HG03439 (cell line): ENCODE data around the gene PADI6.
"Not testable (repeated sequence)": the region's sequence is repeated elsewhere in the genome, so short reads cannot be mapped to it uniquely, and the experiment has no call there.

Source experiments
- ATAC-seq: cut with Tn5 transposase; IDR thresholded peaks from one replicate; pipeline ENCODE4 v1.9.1; 2021; ENCODE audit warnings: mild to moderate bottlenecking, moderate library complexity; ENCODE audit not compliant: unreplicated experiment

Gene PADI6

GRCh38 chr1:17371896-17372295 lies at the start of gene PADI6:
PADI6 (plus strand) TSS chr1:17372196; CDS start chr1:17372246, 50 bp downstream.
- no peak for ATAC-seq

DNA sequence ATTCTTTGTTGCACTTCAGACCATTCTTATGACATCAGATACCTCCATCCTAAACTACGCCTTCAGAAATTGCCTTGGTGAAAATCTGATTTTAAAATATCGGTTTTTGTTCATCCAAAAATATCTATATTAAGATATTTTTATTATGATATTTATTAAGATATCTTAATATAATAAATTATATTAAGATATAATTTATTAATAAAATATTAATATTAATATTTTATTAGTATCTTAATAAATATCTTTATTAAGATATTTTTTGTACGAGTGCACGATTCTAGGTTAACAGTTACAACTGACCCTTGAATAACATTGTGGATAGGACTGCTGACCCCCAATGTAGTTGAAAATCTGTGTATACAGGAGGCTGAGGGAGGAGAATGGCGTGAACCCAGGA lies 43.1 kb upstream of the PADI6 start:
- ATAC-seq = no peak

- no peak for ATAC-seq
Observed at GRCh38 chr1:17329610-17330009, 42.4 kb upstream of the PADI6 start.

DNA sequence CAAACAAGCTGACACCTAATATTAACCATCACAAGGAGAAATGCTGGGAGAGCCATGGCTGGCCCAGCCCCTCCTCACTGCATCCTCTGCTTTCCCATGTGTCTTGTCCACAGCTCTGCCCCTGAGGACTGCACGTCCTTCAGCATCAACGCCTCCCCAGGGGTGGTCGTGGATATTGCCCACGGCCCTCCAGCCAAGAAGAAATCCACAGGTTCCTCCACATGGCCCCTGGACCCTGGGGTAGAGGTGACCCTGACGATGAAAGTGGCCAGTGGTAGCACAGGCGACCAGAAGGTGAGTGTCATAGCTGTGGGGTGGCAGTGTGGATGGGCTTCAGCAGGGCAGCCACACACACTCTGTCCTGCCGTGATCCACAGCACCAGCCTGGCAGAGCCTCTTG lies 41.1 kb upstream of the PADI6 start:
- no peak for ATAC-seq

DNA sequence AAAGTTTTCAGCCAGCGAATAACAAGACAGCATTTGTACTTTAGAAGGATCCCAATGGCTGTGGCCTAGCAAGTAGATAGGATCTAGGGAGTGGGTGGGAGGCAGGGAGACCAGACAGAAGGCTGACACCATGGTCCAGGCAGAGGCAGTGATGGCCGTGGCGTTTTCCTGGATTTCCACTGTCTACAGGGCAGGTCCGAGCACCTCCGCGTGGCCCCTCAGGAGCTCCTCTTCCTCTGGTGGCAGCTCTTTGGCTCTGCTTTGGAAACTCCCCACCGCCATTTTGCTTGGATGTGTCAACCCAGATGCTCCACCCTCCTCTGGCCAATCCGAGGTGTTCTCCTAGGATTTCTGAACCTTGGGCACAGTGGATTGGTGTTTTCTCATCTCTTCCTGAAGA lies 38.9 kb upstream of the PADI6 start:
- no peak for ATAC-seq

- ATAC-seq = no peak
Observed at GRCh38 chr1:17335821-17336710, 35.9 kb upstream of the PADI6 start.

DNA sequence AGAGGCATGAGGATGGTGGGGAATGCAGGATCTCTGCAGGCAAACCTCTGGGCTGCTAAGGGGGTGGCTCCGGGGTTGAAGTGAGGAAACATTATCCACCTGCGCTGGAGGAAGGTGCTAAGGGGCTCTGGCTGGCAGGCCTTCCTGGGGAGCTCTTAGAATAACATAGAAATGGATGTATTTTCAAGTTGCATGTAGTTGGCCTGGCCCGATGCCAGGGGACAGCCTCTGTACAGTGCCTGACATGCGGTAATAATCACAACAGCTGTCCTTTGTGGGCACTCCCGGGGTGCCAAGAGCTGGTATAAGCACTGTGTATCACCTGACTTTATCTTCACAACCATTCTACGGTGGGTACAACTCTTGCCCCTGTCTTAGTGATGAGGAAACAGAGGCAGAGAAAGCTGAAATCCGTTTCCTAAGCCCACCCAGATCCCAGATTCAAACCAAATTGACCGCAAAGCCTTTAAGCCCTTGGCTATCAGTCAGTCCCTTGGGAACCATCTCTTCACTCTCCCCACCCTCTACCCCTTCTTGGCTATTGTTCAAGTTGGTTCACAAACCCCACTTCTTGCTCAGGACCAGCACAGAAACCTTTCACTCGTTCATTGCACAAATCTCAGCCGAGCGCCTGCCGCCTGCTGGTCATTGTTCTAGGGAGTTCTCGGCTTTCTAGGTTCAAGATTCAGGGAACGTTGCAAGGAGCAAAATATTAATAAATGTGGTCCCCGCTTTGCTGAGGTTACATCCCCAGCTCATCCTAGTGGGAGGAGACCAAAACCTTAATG lies 33.1 kb upstream of the PADI6 start:
- no peak for ATAC-seq

DNA sequence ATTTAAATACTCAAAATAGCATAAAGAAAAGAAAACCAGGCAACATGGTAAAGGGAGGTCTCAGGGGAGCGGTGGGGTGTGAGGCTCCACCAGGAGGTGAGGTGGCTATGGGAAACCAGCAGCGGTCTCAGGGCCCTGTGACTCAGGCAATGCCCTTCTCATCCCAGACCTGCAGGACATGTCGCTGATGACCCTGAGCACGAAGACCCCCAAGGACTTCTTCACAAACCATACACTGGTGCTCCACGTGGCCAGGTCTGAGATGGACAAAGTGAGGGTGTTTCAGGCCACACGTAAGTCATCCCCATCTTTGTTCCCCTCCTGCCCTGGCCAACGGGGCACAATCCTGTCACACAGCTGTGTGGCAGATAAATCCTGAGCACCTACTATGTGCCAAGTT lies 32.5 kb upstream of the PADI6 start:
- no peak for ATAC-seq

- no peak for ATAC-seq
Observed at GRCh38 chr1:17340358-17340757, 31.6 kb upstream of the PADI6 start.

DNA sequence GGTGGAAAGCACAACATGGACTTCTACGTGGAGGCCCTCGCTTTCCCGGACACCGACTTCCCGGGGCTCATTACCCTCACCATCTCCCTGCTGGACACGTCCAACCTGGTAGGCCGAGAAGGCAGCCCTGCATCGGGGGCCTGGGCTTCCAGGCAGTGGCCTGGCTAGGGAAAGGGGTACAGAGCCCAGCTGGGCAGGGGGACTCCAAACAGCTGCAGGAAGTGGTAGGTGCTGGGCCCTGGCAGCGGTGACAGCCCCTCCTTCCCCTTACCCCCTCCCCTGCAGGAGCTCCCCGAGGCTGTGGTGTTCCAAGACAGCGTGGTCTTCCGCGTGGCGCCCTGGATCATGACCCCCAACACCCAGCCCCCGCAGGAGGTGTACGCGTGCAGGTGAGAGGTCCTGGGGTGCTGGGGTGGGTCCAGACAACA lies 30.0 kb upstream of the PADI6 start:
- no peak for ATAC-seq

DNA sequence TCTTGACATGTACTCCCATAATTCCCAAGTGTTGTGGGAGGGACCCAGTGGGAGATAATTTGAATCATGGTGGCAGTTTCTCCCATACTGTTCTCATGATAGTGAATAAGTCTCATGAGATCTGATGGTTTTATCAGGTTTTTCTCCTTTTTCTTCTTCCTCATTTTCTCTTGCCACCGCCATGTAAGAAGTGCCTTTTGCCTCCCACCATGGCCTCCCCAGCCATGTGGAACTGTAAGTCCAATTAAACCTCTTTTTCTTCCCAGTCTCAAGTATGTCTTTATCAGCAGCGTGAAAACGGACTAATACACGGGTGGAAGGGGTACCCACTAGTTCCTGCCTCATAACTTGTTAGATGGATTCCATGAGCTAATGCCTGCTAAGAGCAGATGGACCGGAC lies 26.5 kb upstream of the PADI6 start:
- not testable (repeated sequence) for ATAC-seq

DNA sequence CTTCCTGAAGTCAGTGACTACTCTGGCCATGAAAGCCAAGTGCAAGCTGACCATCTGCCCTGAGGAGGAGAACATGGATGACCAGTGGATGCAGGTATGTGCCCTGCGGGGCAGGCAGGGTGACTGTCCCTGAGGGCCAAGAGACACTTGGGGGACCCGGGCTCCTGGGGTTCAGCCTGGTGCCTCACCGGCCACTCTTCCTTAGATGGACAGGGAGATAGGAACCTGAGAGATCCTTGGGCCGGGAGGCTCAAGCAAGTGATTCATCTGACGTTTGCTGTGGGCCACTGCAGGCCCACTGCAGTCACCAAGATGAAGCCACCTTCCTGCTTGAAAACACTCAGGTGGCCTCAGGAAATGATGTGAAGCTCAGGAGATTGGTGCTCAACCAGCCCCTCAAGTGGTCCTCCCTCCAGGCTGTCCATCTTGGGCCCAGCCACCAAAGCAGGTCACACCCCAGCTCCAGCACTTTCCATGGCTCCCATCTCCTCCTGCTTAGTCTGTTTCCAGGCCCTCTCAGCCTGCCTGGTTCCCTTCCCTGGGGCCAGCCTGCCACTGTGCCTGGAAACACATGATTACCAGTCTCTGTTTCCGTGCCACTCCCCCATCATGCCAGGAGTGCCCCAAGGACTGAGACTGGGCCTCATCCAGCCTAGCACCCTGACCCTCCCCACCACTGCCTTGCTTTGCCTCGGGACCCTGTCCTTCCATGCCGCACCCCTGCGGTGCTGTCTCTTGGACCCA lies 25.8 kb upstream of the PADI6 start:
- ATAC-seq = no peak

GRCh38 chr1:17347769-17348592 lies 24.0 kb upstream of the PADI6 start:
- no peak for ATAC-seq

DNA sequence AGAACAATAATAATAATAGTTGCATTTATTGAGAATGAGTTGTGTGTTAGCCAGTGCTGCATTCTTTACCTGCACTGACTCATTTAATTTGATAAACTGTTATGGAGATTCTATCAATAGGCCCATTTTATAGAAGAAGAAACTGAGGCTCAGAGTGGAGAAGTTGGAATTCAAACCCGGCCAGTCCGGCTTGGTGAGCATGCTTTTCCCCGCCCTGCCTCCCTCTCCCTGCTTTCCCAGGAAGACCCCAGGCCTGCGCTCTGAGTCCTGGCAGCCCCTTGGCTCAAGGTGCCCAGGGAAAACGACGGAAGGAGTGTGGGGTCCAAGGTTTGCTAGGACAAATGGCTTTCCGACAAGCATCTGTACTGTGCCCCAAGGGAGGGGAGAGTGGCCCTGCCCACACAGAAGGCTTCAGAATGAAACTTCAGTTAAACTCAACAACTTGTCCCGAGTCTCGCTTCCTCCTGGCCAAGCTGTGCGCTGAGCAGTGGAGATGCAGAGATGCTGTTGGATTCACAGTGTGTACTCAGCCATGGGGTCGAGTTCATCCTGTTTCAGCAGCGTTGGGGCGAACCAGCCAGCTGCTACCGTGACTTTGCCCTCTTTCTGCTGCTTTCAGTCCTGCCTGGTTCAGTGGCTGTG lies 23.3 kb upstream of the PADI6 start:
- ATAC-seq = no peak

GRCh38 chr1:17350083-17350482 lies 21.9 kb upstream of the PADI6 start:
- ATAC-seq = no peak

DNA sequence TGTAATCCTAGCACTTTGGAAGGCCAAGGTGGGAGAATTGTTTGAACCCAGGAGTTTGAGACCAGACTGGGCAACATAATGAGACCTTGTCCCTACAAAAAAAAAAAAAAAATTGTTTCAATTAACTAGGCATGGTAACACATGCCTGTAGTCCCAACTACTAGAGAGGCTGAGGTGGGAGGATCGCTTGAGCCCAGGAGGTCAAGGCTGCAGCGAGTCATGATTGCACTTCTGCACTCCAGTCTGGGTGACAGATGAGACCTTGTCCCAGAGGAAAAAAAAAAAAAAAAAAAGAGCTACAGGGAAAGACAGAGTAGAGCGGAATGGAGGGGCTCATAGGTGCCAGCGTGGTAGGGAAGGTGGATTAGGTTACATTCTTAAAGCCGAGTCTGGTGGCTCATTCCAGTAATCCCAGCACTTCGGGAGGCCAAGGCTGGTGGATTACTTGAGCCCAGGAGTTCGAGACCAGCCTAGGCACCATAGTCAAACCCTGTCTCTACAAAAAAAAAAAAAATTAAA lies 21.0 kb upstream of the PADI6 start:
- ATAC-seq = no peak

GRCh38 chr1:17351598-17352324 lies 20.2 kb upstream of the PADI6 start:
- ATAC-seq = no peak

DNA sequence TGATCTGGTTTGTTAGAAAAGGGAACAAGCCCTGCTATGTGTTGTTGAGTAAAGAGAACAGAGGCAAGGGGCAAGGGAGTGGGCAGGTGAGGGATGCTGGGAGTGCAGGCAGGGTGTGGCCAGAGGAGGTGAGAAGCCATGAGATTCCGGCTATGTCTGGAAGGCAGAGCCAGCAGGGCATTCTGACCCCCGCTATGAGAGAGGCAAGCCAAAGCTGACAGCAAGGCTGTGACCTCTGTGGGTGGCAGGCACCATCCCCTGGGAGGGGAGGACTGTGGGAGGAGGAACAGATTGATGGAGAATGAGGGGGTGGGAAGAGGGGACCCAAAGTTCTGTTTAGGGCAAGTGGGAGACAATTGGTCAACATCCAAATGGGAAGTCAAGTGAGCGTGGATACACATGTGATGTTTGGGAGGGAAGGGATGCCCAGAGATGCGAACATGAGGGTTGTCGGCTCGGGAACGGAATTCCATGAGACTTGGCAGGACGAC lies 19.5 kb upstream of the PADI6 start:
- ATAC-seq = no peak

DNA sequence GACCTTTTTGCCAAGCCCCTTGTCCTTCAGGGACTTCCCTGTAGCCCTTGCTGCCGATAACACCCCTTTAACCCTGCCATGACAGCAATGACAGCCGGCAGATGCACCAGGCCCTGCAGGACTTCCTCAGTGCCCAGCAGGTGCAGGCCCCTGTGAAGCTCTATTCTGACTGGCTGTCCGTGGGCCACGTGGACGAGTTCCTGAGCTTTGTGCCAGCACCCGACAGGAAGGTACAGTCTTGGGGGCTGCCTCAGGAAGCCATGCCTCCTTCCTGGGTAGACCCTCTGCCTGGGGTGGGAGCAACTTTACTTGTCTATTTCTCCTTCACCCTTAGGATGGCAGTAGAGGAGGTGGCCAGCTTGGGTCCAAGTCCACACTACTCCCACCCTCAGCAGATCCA lies 16.1 kb upstream of the PADI6 start:
- no peak for ATAC-seq
